Measurements from ENCODE around the gene SEMA6A.

SEMA6A gene, protein sequence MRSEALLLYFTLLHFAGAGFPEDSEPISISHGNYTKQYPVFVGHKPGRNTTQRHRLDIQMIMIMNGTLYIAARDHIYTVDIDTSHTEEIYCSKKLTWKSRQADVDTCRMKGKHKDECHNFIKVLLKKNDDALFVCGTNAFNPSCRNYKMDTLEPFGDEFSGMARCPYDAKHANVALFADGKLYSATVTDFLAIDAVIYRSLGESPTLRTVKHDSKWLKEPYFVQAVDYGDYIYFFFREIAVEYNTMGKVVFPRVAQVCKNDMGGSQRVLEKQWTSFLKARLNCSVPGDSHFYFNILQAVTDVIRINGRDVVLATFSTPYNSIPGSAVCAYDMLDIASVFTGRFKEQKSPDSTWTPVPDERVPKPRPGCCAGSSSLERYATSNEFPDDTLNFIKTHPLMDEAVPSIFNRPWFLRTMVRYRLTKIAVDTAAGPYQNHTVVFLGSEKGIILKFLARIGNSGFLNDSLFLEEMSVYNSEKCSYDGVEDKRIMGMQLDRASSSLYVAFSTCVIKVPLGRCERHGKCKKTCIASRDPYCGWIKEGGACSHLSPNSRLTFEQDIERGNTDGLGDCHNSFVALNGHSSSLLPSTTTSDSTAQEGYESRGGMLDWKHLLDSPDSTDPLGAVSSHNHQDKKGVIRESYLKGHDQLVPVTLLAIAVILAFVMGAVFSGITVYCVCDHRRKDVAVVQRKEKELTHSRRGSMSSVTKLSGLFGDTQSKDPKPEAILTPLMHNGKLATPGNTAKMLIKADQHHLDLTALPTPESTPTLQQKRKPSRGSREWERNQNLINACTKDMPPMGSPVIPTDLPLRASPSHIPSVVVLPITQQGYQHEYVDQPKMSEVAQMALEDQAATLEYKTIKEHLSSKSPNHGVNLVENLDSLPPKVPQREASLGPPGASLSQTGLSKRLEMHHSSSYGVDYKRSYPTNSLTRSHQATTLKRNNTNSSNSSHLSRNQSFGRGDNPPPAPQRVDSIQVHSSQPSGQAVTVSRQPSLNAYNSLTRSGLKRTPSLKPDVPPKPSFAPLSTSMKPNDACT

DNA sequence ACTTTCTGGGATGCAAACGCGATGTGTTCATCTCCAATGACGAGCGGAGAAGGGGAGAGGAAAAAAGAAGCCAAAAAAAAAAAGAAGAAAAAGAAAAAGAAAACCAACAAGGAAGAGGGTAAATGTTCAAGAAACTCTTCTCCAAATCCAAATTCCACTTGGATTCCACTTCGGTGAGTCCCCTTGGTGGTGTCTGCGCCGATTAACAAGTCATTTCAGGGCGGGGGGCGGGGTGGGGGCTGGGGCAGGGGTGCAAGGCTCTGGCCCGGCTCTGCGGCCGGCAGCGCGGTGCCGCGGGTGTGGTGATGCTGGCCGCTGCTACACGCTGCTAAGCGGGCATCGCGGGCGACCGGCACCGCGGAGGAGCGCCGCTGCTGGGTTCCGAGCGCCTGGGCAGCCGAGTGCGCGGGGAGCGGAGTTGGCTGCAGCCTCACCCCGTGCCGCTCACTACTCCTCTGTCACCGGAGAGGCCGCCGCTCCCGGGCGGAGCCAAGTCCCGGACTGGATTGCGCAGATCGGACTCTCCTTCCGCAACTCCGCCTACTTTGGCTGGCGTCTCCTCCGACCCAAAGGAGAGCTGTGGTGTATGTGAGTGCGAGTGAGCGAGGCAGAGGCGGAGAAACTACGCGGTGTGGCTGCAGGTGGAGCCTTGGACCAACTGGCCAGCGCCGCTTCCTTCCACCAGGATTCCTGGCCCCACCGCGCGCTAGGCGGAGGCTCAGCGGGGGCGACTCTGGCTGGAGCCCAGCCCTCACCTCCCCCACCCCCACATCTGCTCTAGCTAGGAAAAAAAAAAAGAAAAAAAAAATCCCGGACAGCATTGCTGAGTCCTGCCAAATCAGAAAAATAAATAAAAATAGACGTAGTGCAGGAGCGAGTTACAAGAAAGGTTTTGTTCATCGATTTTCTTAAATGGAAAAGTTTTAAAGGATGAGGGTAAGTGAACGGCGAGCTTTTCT is at the start of gene SEMA6A:
Gene SEMA6A, minus strand, starts transcription at position 457 of the 959 bp plus-strand sequence. CDS start 69,879 bp downstream, outside the sequence.
- peak in 1 of 3 experiments; percentile 1 for DNase-seq (ENCODE audit: low read depth in 3 of 3)

DNA sequence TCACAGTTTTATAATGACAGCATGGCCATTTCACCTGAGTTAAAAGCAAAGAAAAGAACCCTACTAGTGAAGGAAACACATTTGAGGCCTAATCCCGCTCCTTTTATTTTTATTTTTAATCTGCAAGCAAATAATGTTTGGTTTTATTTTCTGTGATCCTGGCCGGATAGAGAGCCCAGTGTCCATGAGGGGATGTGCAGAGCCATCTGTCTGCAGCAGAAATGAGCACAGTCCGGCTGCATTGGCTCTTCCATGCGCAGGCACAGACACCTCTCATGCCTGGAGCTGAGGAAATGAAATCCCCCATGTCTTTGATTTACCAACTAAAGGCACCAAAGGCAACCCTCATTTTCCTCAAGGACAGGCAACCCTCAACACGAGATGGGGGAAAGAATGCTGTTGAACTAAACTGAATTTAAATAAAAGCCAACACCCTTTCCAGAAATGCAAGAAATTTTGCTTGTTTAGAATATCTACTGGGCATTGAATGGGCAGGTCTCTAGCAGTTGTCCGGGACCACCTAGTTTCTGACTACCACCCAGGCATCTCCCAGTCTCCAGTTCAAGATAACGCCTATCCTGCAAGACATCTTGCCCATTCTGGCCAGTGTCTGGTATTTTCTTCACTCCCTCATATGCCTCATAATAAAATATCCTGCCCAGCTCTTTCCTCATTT is 47.9 kb upstream of the SEMA6A start:
- no peak for DNase-seq (ENCODE audit: low read depth in 3 of 3)

DNA sequence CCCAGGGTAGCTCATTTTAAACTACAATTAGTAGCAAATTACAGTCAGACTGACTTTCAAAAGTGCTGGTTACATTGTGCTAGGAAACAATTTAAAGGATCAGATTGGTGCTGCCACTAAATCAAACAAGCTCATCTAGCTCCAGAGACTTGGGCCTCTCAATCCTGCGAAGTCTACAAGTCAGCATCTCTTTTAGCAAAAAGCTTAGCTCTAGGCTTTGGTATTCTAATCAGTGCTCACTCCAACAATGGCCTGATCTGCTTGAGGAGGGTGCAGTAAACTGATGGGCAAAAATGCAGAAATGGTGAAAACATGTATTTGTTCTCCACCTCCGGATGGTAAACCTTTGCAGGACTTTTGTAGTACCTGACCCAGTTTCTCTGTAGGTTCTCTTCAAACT is 47.0 kb upstream of the SEMA6A start:
- DNase-seq (ENCODE audit: low read depth in 3 of 3) = no peak

DNA sequence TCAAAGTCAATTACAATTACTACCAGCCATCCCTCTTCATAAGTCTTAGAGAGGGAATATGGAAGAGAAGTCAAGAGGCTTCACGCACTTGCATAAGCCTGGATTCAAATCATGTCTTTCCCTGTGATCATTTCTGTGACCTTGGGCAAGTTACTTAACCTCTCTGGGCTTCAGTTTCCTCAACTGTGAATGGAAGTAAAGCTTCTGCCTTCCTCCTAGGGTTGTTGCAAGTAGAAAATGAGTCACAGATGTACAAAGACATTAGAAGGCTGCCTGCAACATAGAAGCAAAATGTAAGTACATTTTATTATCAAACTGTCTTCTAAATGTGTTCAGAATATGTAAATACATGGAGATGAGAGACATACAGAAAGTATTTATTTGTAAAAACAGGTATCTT is 42.3 kb upstream of the SEMA6A start:
- DNase-seq (ENCODE audit: low read depth in 3 of 3) = no peak

DNA sequence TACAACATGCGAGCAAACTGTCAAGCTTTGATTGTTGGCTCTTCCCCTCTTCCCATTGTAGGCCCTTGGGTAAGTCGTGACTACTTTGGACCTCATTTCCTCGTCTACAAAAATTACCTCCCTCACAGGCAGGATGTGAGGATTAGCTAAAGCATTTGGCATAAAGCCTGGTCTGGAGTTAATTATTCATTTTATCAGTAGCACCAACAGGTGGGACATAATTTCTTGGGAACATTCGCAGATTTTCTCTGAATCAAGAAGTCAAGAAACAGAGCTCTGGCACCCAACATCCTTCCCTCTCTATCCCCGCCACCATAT is 39.9 kb upstream of the SEMA6A start:
- DNase-seq (ENCODE audit: low read depth in 3 of 3) = no peak

DNA sequence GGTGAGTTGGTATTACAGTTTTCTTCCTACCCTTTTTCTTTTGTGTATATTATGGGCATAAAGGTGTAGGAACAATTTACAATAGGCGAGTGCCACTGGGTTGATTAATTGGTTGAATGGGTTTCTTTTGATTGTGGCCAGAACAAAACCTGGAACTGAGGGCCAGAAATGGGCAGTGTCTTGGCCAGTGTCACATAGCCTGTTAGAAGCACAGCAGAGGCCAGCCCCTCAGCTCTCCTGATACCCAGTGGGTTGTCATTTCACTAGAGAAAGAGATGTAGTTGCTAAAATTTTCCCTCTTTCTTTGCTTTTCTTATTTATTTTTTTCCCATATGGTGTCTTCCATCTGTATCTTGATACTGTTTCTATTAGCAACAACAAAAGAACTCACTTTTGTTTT is 38.8 kb upstream of the SEMA6A start:
- no peak for DNase-seq (ENCODE audit: low read depth in 3 of 3)

DNA sequence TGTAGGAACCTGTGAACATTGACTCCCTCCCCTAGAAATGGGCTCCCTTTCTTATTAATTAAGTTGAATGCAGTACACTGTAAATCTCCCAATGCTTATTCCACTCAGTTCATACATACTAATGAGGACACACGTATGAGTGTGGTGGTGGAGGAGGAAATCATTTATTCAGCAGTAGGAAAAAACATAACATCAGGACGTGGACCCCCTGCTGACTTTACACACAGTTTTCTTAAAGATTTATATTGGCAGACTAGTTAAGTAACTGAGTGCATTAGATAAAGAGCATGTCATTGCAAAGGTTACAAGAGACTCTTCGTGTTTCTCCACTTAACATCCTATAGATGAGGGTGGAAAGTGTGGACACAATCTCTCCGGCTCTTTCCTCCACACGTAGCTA is 37.8 kb upstream of the SEMA6A start:
- DNase-seq (ENCODE audit: low read depth in 3 of 3) = no peak

DNA sequence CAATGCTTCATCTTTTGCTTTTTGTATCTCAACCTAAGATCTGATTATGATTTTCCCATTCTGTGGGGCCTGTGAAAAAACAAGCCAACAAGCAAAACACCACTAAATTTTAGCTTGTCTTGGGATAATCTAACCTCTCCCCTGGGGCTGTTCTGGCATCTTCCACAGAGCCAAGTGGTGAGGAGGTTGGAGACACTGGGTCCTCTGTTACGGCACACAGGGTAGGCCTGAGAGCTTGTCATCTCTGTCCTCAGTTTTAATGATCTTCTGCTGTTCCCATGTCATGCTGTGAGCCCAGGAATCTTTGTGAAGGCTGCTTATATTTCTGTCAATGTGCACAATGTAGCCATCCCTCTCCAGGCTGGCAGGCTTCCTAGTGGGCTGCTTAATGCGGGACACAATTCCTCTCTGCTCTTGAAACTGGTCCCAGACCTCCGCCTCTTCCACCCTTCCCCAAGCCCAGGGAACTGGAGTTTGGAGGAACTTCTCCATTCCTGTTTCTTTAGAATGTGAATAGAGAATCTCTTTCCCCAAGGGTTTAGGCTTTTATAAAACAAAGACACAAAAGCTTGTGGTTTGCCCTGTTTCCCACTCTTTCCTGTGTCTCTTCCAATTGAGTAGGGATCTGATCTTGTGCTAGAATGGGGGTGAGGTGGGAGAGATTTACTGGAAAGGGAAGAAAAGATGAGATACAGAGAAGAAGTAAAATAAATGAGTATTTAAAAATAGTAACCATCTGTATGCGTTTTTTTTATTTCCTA is 30.9 kb upstream of the SEMA6A start:
- DNase-seq (ENCODE audit: low read depth in 3 of 3) = no peak

DNA sequence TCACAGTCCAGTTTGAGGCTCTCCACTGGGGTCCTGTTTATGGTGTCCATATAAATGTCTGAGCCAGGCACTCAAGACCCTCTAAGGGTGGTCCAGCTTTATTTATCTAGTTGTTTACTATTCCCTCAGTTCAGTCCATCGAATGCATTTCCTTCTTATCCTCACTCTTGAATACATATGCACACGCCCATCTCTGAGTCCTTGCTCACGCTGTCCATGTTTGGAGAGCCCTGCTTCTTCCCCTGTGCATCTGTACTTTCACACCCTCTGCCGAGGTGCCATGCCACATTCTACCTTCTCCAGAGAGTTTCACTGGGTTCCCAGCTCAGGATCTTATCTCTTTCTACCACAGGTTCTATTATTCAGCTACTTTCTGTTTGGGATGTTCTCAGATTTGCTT is 30.2 kb upstream of the SEMA6A start:
- DNase-seq (ENCODE audit: low read depth in 3 of 3) = no peak

DNA sequence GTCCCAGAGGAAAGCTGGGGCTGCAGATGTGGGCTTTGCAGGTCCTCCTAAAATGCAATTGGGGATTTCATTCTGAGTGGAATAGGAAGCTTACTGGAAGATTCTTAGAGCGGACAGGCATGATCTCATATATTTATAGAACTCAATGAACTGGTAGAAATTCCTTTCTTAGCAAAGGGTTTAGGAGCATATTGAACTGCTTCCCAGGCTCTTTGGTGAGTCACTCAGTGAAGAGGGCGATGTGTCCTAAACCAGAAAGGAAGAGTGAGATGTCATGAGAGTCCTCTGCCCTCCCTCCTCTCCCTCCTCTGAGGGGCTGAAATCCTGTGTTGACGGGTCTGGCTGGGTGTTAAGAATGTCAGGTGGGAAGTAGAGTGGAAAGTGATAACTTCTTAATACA is 26.3 kb upstream of the SEMA6A start:
- no peak for DNase-seq (ENCODE audit: low read depth in 3 of 3)

DNA sequence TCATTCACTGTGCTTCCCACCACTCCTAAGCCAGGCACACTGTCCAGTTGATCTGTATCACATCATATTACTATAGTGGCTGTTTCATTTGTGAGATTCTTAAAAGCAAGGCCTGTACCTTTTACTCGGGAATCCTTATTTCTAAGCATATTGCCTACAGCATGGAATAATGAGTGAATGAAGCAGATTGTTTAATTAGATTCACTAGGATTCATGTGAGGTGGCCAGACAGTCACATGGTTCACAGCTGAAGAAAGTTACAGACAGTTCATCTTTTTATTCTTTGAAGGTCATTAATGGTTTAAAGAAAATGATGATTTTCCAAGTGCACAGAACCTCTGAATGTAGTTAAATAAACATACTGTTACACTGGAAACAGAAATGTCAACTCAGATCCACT is 24.3 kb upstream of the SEMA6A start:
- DNase-seq (ENCODE audit: low read depth in 3 of 3) = no peak

DNA sequence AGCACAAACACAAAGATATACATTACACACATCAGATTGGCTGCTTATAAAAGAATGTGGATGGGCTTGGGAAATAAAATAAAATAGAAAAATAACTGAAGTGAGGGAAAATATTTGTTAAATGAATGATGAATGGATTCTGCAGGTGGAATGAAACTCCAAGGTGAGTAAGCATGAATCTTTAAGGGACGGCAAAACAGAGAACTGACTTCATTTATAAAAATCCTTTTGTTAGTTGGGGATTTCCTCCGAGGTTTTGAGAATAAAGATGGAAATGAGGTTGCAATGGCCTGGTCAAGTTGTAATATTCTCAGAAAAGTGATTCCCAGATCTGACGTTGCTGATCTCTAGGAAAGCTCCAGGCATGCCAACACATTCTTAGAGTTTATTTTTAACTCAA is 20.9 kb upstream of the SEMA6A start:
- no peak for DNase-seq (ENCODE audit: low read depth in 3 of 3)

DNA sequence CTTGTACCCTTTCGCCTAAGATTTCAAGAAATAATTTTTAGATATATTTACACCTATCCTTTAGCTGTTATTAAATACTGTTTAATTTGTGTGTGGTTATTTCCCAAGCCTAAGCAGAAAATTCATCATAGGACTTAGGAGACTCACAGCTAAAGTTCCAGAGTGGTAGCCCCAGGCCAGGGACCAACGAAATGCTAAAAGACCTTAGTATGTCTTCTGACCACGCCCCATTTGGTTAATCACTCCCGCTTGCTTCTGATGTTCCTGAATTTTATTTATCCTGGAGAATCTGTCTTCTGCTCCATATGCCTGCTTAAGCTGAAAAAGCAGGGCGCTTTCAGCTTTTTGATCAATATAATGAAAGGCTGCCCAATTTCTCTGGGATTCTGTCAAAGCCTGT is 18.7 kb upstream of the SEMA6A start:
- DNase-seq (ENCODE audit: low read depth in 3 of 3) = no peak

DNA sequence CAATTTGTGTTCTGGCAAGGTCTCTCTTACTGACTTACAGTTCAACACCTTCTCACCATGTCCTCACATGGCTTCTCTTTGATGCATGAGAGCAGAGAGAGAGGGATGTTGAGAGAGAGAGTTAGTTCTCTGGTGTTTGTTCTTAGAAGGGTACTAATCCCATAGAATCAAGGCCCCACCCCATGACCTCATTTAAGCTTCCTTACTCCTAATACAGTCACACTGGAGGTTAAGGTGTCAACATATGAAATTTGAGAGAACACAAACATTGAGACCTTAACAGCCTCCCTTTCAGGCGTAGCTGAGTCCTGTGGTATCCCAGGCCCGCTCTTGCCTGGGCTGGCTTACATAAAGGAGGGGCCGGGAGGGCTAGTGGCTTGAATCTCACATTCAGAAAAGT is 10.6 kb upstream of the SEMA6A start:
- no peak for DNase-seq (ENCODE audit: low read depth in 3 of 3)

DNA sequence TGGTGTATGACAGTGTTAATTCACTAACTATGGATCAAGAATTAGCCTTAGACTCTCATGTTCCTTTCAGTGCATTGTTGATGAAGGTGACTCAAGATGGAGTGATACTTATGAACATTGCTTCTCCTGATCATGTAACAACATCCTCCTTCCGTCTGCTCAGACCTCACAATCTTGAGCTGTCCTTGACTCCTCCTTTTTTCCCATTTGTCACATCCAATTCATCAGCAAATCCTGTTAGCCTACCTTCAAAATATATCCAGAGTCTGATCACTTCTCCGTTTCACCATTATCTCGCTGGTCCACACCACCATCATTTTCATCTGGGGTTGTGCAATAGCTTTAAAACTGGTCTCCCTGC is 9.2 kb upstream of the SEMA6A start:
- DNase-seq (ENCODE audit: low read depth in 3 of 3) = no peak

DNA sequence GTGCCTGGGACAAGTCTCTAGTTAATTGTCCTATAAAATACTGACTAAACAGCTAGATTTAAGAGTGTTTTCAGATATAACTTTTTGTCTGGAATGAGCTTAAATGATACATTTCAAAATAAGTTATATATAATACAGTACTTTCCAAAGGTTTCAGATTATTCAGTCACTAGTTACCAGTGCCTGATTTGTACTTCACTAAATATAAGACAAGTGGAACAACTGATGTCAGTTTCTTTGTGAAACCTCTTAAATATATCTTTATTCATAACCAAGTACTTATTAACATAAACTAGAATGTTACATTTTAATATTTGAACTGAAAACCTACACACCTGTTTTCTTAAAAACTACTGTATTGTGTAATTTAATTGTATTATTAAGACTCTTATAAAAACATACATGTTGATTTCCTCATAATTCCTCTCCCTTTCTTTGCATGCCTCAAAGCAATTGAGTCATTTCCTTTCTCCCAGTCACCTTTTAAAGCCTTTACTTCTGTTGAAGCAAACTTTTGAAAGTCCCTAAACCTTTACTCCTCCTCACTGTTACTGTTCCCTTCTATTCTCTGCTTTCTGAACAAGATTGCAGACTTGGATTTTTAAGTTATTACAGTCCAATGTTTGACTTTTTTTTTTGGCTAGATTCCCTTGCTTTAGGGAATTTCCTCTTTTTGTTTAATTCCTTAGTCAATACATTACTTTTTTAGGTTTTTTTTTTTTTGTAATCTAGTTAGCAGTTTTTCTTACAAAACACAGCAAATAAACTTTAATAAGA is 8.7 kb upstream of the SEMA6A start:
- no peak for DNase-seq (ENCODE audit: low read depth in 3 of 3)

DNA sequence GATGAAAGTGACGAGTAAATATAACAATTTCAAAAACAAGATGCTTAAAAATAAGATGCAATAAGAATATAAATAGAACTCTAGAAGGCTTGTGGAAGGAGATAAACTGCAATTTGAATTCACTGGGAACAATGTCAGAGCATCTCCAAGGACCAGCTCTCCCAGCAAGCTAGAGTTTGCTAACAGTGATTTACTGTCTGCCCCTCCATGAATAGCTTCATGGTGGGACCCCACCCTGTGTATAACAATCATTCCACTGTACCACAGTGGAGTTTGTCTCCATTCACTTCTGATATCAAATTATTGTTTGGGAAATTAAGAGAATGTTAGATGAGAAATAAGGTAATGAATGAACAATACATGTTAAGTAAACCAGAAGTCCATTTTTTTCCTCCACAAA is 7.3 kb upstream of the SEMA6A start:
- DNase-seq (ENCODE audit: low read depth in 3 of 3) = no peak

DNA sequence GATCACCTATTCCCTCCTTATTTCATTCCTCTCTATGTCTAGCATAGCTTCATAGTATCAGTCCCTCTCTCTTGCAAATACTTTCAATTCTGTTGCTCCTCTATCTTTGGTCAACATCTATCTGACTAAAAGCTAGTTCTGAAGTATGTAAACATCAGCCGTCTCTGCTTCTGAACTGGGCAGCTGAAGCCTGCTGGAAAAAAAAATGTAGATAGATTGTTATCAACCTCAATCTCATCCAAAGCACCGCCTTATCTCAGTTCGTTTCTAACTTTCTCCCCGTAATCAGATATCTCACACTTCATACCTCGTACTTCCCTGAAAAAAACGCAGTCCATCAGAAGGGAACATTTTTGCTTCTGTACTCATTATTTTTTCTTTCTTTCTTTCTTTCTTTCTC is 4.5 kb upstream of the SEMA6A start:
- no peak for DNase-seq (ENCODE audit: low read depth in 3 of 3)

DNA sequence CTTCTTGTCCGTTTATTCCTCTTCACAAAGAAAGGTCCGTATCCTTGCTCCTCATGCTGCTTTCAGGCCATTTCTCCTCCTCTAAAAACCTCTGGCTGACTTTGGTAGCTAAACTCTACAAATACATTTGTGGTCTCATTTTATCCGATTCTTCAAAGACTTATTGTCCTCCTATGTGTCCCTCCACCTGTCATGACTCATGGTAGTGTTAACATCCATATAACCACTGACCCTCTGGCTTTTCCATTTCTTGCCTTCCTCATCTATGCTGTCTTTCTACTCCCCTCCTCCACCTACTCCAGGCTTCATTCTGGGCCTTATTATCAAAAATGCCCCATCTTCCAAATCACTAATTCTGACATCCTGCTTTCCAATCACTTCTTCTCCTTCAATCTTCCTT is 4.1 kb upstream of the SEMA6A start:
- no peak for DNase-seq (ENCODE audit: low read depth in 3 of 3)

Measured in stimulated activated CD4-positive, alpha-beta T cell treated with anti-CD3 and anti-CD28 coated beads, TNF-alpha, amount 100 ng/mL, for 4 hours (primary cell).